ENCODE data around the gene POGLUT3. TPM values are rescaled to one million over a fixed set of nuclear protein-coding genes. Genes with fewer than 3 reads are reported as not detected.

The POGLUT3 gene
- total and polyA plus RNA-seq, 9 donors = 23.5 to 56.3 (median 40.7) TPM

GRCh38 chr11:108495326-108495725, 2.9 kb downstream of the POGLUT3 start:
- H3K4me1 ChIP-seq (ENCODE audit: insufficient read depth) = peaks cover 2% of the 10 kb centered on the region
- no peaks in the 10 kb centered on the region for H3K9me3 ChIP-seq
- DNase-seq = no peak
- 97% methylated on average over 3 of the region's 3 CpGs for WGBS, 3 donors
- H3K27me3 ChIP-seq = no peaks in the 10 kb centered on the region
- TF ChIP-seq EP300 (IDR thresholded peaks at IDR 0.05) (no peak), CTCF (IDR thresholded peaks at IDR 0.05) (no peak), POLR2A (IDR thresholded peaks at IDR 0.05) (no peak)
- intact Hi-C loops (cut with DNase I) = no loop called here
- H3K4me3 ChIP-seq = no peak overlapping the region
- no peaks in the 10 kb centered on the region for H3K36me3 ChIP-seq
- no peak overlapping the region for H3K27ac ChIP-seq

GRCh38 chr11:108494182-108494581, 4.0 kb downstream of the POGLUT3 start:
- TF ChIP-seq EP300 (IDR thresholded peaks at IDR 0.05) (no peak), CTCF (IDR thresholded peaks at IDR 0.05) (no peak), POLR2A (IDR thresholded peaks at IDR 0.05) (no peak)
- no peaks in the 10 kb centered on the region for H3K9me3 ChIP-seq
- DNase-seq = no peak
- no peak overlapping the region for H3K4me3 ChIP-seq
- intact Hi-C loops (cut with DNase I) = no loop called here
- H3K36me3 ChIP-seq = no peaks in the 10 kb centered on the region
- no peak overlapping the region for H3K27ac ChIP-seq
- peaks cover 2% of the 10 kb centered on the region for H3K4me1 ChIP-seq (ENCODE audit: insufficient read depth)
- no peaks in the 10 kb centered on the region for H3K27me3 ChIP-seq
- WGBS, 3 donors = 51 to 64% (median 51%) methylated on average over 6 of the region's 6 CpGs

GRCh38 chr11:108491936-108492335, 6.2 kb downstream of the POGLUT3 start:
- Histone ChIP-seq H3K27ac (no peak overlapping the region), H3K4me3 (no peak overlapping the region), H3K9me3 (no peaks in the 10 kb centered on the region), H3K27me3 (no peaks in the 10 kb centered on the region), H3K4me1 (ENCODE audit: insufficient read depth) (peaks cover 2% of the 10 kb centered on the region), H3K36me3 (no peaks in the 10 kb centered on the region)
- DNase-seq = no peak
- WGBS, 3 donors = 91 to 95% (median 94%) methylated on average over 3 of the region's 3 CpGs
- intact Hi-C loops (cut with DNase I) = no loop called here
- TF ChIP-seq EP300 (IDR thresholded peaks at IDR 0.05) (no peak), POLR2A (IDR thresholded peaks at IDR 0.05) (no peak), CTCF (IDR thresholded peaks at IDR 0.05) (no peak)

- Histone ChIP-seq H3K9me3 (no peaks in the 10 kb centered on the region), H3K27me3 (no peaks in the 10 kb centered on the region), H3K4me3 (no peak overlapping the region), H3K36me3 (no peaks in the 10 kb centered on the region), H3K4me1 (ENCODE audit: insufficient read depth) (no peaks in the 10 kb centered on the region), H3K27ac (no peak overlapping the region)
- intact Hi-C loops (cut with DNase I) = no loop called here
- no peak for DNase-seq
- TF ChIP-seq POLR2A (IDR thresholded peaks at IDR 0.05) (no peak), CTCF (IDR thresholded peaks at IDR 0.05) (no peak), EP300 (IDR thresholded peaks at IDR 0.05) (no peak)
- 92 to 96% (median 93%) methylated on average over 3 of the region's 3 CpGs for WGBS, 3 donors
These were observed 11.4 kb downstream of the POGLUT3 start for GRCh38 chr11:108486828-108487227.

GRCh38 chr11:108486331-108486730, 11.9 kb downstream of the POGLUT3 start:
- intact Hi-C loops (cut with DNase I) = no loop called here

More at GRCh38 chr11:108486331-108486730, 11.9 kb downstream of the POGLUT3 start:
- DNase-seq = no peak
- Histone ChIP-seq H3K4me3 (no peak overlapping the region), H3K9me3 (no peaks in the 10 kb centered on the region), H3K4me1 (ENCODE audit: insufficient read depth) (no peaks in the 10 kb centered on the region), H3K27me3 (no peaks in the 10 kb centered on the region), H3K36me3 (no peaks in the 10 kb centered on the region), H3K27ac (no peak overlapping the region)
- WGBS, 3 donors = 97% methylated on average over 3 of the region's 3 CpGs
- TF ChIP-seq EP300 (IDR thresholded peaks at IDR 0.05) (no peak), POLR2A (IDR thresholded peaks at IDR 0.05) (no peak), CTCF (IDR thresholded peaks at IDR 0.05) (no peak)

Measured in ovary (tissue), 9 donors.